ENCODE results near the gene AGTRAP.

GRCh38 chr1:11740258-11741192 lies 4.6 kb downstream of the AGTRAP start:
- TF ChIP-seq EZH2 (IDR thresholded peaks at IDR 0.05) (no peak), POLR2AphosphoS5 (IDR thresholded peaks at IDR 0.05; ENCODE audit: borderline replicate concordance, low read depth, low read length) (no peak), FOXP2 (optimal IDR thresholded peaks at IDR 0.05; ENCODE audit: control extremely low read depth, extremely low read length, insufficient read depth) (no peak)
